BJ (cell line): ENCODE results near the gene DGAT2. TPM values are rescaled to one million over a fixed set of nuclear protein-coding genes. Genes with fewer than 3 reads are reported as not detected.
A peak's percentile ranks its signal among the peaks of the same experiment; 100 is the strongest.

Experiments
- CTCF ChIA-PET: fragments of 350-600 bp; formaldehyde crosslinking; extraction: SDS; loops from one replicate; lab custom pipeline; 2021; ENCODE audit warnings: antibody characterized with exemption, inconsistent platforms; lab: Yijun Ruan, JAX
- POLR2A ChIA-PET: fragments of 300-600 bp; sonication (Branson Sonifier 250); formaldehyde crosslinking; extraction: SDS; loops from one replicate; lab custom pipeline; 2021; ENCODE audit warnings: antibody characterized with exemption; lab: Charles Lee
- DNase-seq: peaks from one replicate; pipeline ENCODE4 v3.0.0-alpha.2; 2011; ENCODE audit warnings: low read depth
- H3K27me3 ChIP-seq: 2 replicates; pipeline ENCODE4 v1.6.0; 2011; ENCODE audit warnings: low read length; ENCODE audit not compliant: control insufficient read depth, insufficient read depth
- H3K36me3 ChIP-seq: 2 replicates; pipeline ENCODE4 v1.5.1; 2011; ENCODE audit warnings: low read length; ENCODE audit not compliant: control insufficient read depth, insufficient read depth
- H3K4me3 ChIP-seq: 2 replicates; pipeline ENCODE4 v1.5.1; 2011; ENCODE audit warnings: low read depth, mild to moderate bottlenecking, control low read depth, low read length
- polyA minus RNA-seq: library from RNA; depleted of rRNA, polyadenylated mRNA; stranded (reverse); fragments of >200 nt; gene quantifications from 2 replicates; pipeline ENCODE4 v1.2.3, GENCODE V29; 2011; rRNA and poly(A)+ RNA removed
- polyA plus RNA-seq: library from polyadenylated mRNA; depleted of rRNA; stranded (reverse); fragments of >200 nt; gene quantifications from 2 replicates; pipeline ENCODE4 v1.2.3, GENCODE V29; 2011; rRNA removed
- TF ChIP-seq, protein P1 (sequence below): IDR thresholded peaks from 2 replicates; pipeline ENCODE4 v1.5.1; 2011; ENCODE audit warnings: low read depth, mild to moderate bottlenecking, control low read depth, inconsistent platforms, low read length, moderate library complexity; ENCODE audit not compliant: insufficient read depth

The DGAT2 gene, protein sequence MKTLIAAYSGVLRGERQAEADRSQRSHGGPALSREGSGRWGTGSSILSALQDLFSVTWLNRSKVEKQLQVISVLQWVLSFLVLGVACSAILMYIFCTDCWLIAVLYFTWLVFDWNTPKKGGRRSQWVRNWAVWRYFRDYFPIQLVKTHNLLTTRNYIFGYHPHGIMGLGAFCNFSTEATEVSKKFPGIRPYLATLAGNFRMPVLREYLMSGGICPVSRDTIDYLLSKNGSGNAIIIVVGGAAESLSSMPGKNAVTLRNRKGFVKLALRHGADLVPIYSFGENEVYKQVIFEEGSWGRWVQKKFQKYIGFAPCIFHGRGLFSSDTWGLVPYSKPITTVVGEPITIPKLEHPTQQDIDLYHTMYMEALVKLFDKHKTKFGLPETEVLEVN
- polyA plus RNA-seq = 1.1 and 2.6 TPM in 2 replicates
- 0.51 and 1.3 TPM in 2 replicates for polyA minus RNA-seq

DNA sequence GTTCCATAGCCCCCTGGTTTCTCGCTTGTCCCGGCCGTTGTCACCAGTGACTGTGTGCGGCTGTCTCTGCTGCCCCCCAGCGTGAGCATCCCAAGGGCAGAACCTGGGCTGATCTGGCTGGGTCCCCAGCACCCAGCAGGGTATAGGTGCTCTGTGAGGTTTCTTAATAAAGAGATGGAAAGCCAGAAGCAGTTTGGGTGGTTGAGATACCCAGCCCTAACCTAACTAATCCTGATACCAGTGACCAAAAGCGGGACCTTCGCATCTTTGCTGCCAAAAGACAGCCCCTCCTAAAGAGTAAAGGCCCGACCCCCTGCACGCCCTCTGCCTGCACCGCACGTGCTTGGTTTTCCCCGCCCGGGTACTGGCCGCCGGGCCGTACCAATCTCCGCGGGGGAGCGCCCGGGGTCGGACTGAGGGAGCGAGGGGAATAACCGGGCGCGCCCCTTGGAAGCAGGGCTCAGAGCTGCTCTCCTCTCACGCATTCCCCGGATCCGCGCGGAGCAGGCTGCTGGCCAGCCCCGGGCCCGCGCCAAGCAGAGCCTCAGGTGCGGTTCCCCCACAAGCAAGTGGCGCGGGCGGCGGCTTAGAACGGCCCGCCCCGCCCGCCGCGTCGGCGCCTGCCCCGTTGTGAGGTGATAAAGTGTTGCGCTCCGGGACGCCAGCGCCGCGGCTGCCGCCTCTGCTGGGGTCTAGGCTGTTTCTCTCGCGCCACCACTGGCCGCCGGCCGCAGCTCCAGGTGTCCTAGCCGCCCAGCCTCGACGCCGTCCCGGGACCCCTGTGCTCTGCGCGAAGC, at the start of gene DGAT2:
Gene DGAT2 (plus strand): TSS at position 667 of the 797 bp plus-strand sequence. CDS start 214 bp downstream, outside the sequence.
- no peak for DNase-seq
- Histone ChIP-seq H3K27me3 (peaks cover 18% of the 10 kb centered on the region), H3K4me3 (peak within 1 kb of the TSS; percentile 40), H3K36me3 (no peaks in the 10 kb centered on the region)
- TF ChIP-seq, protein P1, sequence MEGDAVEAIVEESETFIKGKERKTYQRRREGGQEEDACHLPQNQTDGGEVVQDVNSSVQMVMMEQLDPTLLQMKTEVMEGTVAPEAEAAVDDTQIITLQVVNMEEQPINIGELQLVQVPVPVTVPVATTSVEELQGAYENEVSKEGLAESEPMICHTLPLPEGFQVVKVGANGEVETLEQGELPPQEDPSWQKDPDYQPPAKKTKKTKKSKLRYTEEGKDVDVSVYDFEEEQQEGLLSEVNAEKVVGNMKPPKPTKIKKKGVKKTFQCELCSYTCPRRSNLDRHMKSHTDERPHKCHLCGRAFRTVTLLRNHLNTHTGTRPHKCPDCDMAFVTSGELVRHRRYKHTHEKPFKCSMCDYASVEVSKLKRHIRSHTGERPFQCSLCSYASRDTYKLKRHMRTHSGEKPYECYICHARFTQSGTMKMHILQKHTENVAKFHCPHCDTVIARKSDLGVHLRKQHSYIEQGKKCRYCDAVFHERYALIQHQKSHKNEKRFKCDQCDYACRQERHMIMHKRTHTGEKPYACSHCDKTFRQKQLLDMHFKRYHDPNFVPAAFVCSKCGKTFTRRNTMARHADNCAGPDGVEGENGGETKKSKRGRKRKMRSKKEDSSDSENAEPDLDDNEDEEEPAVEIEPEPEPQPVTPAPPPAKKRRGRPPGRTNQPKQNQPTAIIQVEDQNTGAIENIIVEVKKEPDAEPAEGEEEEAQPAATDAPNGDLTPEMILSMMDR = no peak
- POLR2A ChIA-PET = interaction anchor here (0.6 kb wide), 1 partner anchor 164 kb away, joined by 3 read pairs; no protein-coding TSS in a partner anchor
- CTCF ChIA-PET = interaction anchor here (1.7 kb wide), 1 partner anchor 34 kb away, joined by 5 read pairs; no protein-coding TSS in a partner anchor

DNA sequence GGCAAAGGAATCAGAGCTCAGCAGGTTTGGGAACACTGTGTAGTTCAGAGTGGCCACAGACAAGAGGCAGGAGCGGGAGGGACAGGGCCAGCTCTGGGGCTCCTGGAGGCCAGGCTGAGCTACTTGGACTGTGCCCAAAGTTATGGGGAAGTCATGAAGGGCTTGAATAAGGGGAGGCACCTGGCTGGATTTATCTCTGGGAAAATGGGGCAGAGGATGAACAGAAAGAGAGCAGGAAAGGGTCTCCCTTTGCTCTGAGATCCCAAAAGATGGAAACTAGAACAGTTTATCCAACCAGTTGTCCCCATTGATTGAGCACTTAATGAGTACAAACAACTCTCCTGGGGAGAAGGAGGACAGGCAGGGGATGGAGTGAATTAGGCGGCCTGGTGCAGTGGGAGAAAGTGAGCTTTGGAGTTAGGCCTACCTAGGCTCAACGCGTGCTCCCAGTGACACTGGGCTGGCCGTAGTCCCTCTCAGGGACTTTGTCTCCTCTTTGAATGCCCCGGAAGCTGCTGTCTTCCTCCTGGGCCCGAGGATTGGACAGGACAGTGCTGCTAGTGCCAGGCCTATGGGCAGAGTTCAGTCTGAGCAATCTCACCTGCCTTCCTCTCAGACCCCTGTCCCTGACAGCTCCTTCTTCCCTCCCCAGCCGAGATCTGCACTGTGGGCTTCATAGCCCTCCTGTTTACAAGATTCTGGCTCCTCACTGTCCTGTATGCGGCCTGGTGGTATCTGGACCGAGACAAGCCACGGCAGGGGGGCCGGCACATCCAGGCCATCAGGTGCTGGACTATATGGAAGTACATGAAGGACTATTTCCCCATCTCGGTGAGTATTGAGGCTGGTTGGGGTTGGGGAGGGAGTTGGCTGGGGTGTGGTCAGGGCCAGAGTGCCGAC, 49.0 kb upstream of the DGAT2 start:
- TF ChIP-seq, protein P1 = no peak
- no peak for DNase-seq
- Histone ChIP-seq H3K27me3 (peaks cover 2% of the 10 kb centered on the region; the same call in 1 of the 2 replicates), H3K36me3 (no peaks in the 10 kb centered on the region), H3K4me3 (no peak overlapping the region)
- ChIA-PET POLR2A (no interaction called here), CTCF (interaction anchor here (0.8 to 2.9 kb wide), 2 partner anchors 14 to 155 kb away, joined by 3 to 9 read pairs; no protein-coding TSS in a partner anchor)

DNA sequence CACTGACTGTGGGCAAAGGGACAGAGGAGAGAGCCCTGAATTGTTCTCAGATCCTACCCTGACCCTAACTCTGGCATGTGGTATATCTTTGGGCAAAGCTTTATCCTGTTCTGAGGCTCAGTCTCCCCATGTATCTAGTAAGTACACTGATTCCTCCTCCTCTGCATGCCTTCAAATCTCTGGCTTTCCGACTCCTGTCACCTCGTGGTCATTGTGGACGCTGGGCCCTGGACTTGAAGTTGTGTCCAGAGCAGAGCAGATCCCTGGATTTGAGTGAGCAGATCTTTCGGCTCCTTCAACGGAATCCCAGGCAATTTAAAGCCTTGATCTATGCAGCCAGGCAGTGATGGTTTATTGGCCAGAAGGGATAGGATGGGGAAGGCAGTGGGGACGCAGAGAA, 47.9 kb upstream of the DGAT2 start:
- CTCF ChIA-PET = interaction anchor here (2.9 kb wide), 1 partner anchor 15 kb away, joined by 9 read pairs; no protein-coding TSS in a partner anchor
- TF ChIP-seq, protein P1 = no peak
- H3K27me3 ChIP-seq = peaks cover 2% of the 10 kb centered on the region; the same call in 1 of the 2 replicates
- POLR2A ChIA-PET = no interaction called here
- H3K36me3 ChIP-seq = no peaks in the 10 kb centered on the region
- DNase-seq = no peak
- H3K4me3 ChIP-seq = no peak overlapping the region

DNA sequence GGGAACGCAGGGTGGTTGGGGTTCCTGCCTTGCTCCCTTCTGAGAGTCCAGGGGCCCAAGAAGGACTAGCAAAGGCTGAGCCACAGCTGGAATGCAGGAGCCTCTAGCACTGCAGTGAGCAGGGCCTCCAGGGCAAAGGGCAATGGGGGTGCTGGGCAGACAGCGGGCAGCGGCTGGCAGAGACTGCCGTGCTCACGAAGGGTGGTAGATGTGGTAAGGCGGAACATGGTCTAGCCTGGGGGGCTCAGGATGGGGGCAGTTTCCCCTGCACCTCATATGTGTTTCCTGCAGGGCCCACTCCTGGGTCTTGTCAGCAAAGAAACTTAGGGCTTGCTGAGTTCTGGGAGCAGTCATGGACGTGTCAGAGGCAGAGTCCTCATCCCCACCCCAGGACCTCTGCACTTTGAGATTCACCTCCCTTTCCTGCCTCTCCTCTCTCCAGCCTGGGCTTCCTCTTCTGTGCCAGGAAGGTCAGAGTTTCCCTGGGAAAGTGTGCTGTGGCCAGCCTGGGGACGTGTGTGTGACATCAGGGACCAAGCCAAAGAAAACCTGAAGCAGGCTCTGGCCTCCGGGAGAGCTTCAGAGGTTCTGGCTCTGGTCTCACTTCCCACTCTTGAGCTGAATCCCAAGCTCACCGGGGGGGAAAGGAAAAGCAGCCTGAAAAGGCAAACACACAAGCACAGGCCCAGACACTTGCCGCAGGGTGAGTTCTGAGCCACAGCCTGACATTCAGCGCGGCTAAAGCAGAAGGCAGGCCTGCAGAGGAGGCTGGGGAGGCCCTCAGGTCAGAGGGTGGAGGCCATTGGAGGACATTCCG, 46.5 kb upstream of the DGAT2 start:
- CTCF ChIA-PET = interaction anchor here (0.6 to 2.8 kb wide), 13 partner anchors 8 to 597 kb away, joined by 3 to 13 read pairs (median 5); no protein-coding TSS in a partner anchor

More for the DNA sequence above, 46.5 kb upstream of the DGAT2 start:
- no peak overlapping the region for H3K4me3 ChIP-seq
- POLR2A ChIA-PET = no interaction called here
- peaks cover 2% of the 10 kb centered on the region; the same call in 1 of the 2 replicates for H3K27me3 ChIP-seq
- TF ChIP-seq, protein P1 = no peak
- DNase-seq = no peak
- H3K36me3 ChIP-seq = no peaks in the 10 kb centered on the region
